ENCODE measurements around the gene PLCH2. TPM values are rescaled to one million over a fixed set of nuclear protein-coding genes. Genes with fewer than 3 reads are reported as not detected.

PLCH2 gene
- total RNA-seq, 1 experiment from 2014 or later: 0.20 TPM

DNA sequence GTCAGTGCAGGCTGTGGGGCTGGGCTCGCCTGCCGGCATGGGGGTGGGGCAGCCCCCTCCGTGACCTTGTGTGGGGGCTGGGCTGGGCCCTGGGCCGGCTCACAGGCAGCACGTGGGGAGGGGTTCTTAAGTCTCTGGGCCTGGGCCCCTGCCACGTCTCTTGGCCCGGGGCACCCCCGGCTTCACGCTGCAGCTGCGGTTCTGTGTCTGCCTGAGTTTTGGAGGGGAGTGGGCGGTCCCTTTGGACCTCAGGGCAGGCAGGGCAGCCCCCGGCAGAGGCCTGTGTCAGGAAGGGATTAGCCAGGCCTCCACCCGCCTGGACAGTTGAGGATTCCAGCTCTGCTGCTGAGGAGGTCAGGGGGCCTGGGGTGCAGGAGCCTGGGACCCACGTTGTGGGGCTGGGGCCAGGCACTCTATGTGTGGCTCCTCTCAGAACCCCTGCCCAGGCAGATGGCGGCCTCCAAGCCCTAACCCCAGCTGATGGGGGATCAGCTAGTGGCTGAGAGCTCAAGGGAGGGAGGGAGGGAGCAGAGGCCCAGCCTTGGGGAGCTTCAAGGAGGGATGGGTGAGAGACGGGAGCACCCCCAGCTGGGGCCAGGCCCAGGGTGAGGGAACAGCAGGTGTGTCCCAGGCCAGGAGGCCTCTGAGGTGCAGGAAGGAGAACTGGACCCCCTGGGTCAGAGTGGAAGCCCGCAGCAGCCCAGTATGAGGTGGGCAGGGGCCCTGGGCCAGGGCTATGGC is 1.8 kb upstream of the PLCH2 start:
- no peak for DNase-seq (ENCODE audit: low spot score)

DNA sequence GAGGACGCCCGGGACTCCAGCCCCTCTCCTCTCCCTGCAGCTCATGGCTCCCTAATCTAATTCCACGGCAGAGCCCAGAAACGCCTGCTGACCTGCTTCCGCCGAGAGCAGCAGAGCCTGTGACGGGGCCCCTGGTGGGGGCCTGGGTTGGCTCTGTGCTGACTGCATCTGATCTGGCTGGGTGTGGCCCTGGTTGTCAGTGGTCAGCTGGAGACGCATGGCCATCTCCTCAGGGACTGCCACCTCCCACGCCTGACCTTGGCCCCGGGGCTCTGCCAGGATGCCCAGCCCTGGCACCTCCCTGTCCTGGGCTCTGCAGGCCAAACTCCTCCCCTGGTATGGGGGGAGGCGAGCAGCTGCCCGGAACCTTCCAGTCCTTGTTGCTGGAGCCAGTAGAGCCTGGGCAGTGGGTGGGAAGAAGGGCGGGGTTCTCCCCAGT is 1.1 kb upstream of the PLCH2 start:
- in situ Hi-C loops (cut with HindIII; ENCODE audit: low sequenced_read_pairs): no loop called here
- no peak for DNase-seq (ENCODE audit: low spot score)

More for the DNA sequence above, 1.8 kb upstream of the PLCH2 start:
- in situ Hi-C loops (cut with HindIII; ENCODE audit: low sequenced_read_pairs): no loop called here

DNA sequence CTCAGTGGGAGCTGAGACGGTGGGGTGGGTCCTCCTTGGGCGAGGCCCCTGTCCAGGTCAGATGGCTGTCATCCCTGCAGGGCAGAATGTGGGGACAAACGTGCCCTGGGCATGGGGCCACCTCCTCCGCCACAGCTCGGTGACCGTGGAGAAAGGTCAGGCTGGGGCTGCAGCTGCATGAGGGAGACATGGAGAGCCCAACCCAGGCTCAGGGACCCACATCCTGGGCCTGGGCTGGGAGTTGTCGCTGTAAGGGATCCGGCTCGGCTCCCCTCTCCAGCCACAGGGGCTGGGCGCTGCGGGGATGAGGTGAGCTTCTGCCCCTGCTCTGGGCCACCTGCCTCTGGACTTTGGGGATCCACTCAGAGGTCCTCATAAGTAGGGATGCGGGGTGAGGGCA is 518 bp upstream of the PLCH2 start:
- in situ Hi-C loops (cut with HindIII; ENCODE audit: low sequenced_read_pairs): no loop called here
- DNase-seq (ENCODE audit: low spot score): no peak

DNA sequence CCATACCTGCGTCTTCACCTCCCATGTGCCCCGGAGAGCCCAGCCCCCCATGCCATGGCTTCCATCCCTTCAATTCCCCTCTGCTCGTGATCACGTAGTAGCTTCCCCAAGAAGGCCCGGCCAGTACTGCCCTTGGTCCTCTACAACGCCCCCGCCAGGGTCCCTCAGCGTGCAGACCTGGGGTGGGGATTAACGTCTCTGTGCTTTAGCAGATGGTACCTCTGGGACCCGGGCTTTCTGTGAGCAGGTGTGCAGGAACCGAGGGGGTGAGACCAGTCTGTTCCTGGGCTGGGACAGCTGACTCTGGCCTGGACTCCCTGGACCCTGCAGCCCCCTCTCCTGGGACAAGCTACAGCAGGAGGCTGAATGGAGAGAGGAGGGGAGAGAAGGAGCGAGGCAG is 1.2 kb downstream of the PLCH2 start:
- in situ Hi-C loops (cut with HindIII; ENCODE audit: low sequenced_read_pairs): no loop called here
- no peak for DNase-seq (ENCODE audit: low spot score)

DNA sequence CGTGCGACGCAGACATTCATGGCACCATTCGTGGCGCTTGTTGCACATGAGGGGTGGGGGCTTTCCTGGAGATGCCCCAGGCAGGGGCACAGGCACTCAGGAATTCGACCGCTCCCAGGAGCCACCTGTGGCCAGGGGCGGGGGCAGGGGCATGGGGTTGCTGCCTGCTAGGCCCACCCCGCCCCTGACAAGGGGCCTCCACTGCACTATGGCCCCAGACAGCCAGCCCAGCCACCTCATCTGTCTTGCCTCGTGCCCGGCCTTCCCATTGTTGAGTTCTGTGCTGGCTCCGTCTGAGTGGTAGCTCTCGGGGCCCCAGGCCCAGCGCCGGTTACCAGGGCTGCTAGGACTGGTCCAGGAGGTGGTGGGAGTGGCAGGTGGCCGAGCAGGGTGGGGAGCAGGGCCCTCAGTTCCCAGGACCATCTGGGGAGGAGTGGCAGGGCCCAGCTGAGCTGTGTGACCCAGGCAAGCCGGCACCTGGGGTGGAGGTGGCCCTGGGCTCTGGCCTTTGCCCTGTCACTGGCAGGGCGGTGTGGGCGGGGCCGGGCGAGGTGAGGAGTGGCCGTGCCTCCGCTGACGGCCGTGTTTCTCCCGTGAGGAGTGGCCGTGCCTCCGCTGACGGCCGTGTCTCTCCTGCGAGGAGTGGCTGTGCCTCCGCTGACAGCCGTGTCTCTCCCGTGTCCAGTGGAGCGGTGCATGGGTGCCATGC is 1.9 kb downstream of the PLCH2 start:
- DNase-seq (ENCODE audit: low spot score): no peak
- in situ Hi-C loops (cut with HindIII; ENCODE audit: low sequenced_read_pairs): no loop called here

DNA sequence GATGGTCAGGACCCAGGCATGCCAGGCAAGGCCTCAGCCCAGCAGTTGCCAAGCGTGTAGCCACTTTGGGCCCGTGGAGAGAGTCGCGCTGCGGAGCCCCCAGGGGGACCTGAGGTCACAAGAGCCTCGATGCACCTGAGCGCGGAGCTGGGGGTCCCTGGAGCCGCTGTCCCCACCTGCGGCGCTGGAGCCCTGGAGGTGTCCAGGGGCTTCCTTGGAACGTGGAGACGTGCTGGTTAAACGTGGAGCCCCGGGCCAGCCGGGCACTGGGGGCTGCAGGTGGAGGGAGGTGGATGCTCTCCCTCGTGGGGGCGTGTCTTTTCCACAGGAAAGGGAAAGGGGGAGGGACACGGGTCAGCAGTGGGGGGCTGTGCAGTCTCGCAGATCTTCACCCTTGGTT is 3.1 kb downstream of the PLCH2 start:
- DNase-seq (ENCODE audit: low spot score): no peak
- in situ Hi-C loops (cut with HindIII; ENCODE audit: low sequenced_read_pairs): no loop called here

DNA sequence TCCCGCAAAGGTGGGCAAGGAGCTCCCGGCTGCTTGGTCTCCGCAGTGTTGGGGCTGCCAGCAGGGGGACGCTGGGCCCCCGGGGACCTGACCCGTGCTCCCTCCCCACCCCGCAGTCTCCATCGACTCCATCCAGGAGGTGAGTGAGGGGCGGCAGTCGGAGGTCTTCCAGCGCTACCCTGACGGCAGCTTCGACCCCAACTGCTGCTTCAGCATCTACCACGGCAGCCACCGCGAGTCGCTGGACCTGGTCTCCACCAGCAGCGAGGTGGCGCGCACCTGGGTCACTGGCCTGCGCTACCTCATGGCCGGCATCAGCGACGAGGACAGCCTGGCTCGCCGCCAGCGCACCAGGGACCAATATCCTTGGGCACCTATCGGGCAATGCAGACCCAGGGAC is 3.5 kb downstream of the PLCH2 start:
- in situ Hi-C loops (cut with HindIII; ENCODE audit: low sequenced_read_pairs): no loop called here
- DNase-seq (ENCODE audit: low spot score): no peak

DNA sequence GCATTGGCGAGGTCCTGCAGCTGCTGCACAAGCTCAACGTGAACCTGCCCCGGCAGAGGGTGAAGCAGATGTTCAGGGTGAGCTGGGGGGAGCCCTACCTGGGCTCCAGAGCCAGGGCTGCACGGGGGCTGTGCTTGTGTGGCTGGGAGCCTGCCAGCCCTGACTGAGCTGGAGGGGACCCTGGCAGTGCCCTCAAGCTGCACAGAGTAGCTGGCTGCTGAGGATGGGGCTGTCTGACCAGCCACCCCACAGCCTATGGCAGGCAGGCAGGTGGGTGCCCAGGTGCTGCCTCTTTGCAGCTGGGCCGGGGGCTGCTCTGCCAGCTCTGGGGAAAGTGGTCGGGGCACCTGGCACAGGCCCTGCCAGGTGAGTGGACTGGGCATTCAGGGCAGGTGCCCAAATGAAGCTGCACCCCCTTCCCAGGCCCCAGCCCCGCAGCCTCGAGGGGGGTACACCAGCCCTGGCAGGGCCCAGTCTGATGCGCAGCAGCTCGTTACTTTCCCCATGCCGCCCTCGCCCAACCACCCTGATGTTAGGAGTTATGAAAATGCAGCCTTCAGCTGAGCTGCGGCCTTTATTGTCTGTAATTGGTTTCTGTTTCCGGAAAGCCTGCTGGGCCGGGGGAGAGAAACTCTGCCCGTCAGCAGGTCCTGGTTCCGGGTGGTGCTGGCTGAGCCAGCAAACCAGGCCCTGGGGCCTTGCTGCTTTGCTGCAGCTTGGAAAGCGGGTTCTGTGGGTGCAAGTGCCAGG is 4.3 kb downstream of the PLCH2 start:
- in situ Hi-C loops (cut with HindIII; ENCODE audit: low sequenced_read_pairs): no loop called here
- no peak for DNase-seq (ENCODE audit: low spot score)

DNA sequence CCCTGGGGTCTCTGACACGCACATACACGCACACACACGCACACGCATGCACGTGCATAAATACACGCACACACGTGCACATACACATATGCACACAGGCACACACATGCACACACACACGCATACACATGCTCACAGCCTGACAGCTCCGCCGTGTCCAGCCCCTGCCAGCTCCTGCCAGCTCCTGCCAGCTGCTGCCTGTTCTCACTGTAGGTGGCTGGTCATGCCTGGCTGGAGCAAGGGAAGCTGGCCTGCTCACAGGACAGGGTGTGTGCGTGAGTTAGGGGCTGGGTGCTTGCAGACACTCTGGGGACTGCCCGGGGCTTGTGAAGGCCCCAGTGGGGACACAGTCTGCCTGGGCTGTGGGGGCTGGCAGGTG is 4.9 kb downstream of the PLCH2 start:
- in situ Hi-C loops (cut with HindIII; ENCODE audit: low sequenced_read_pairs): no loop called here
- no peak for DNase-seq (ENCODE audit: low spot score)

DNA sequence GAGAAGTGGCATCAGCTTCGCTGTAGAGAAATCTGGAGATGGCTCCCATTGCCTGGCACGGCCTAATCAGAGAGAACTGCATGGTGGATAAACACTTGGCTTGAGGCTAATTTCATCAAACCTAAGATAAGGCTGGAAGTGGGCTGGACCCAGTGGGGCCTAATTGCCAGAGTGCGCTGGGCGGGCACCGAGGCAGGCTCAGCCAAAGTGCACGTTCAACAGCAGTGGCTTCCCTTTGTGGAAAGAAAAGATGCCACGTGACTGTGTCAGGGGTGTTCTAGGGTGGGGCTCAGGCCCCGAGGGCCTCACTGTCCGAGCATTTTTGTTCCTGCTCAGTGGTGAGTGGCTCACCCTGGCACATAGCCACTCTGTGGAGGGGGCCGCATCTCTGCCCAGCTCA is 5.8 kb downstream of the PLCH2 start:
- no peak for DNase-seq (ENCODE audit: low spot score)
- in situ Hi-C loops (cut with HindIII; ENCODE audit: low sequenced_read_pairs): no loop called here

DNA sequence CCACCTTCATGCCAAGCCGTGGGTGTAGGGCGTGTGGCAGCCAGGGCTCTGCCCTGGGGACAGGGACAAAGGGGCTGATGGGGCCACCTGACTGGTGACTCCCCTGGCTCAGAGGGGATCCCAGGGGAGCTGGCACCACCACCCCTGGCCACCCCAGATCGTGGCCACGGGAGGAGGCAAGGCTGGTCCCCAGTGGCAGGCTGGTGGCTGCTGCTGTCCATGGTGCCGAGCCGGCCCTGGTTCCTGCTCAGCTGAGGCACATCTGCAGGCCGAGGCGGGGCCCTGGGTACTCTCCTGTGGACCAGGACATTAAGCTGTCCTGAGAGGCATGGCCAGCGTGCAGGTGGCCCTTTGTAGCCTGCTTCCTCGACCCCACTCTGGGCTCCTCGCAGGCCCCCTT is 6.5 kb downstream of the PLCH2 start:
- in situ Hi-C loops (cut with HindIII; ENCODE audit: low sequenced_read_pairs): no loop called here
- DNase-seq (ENCODE audit: low spot score): no peak

DNA sequence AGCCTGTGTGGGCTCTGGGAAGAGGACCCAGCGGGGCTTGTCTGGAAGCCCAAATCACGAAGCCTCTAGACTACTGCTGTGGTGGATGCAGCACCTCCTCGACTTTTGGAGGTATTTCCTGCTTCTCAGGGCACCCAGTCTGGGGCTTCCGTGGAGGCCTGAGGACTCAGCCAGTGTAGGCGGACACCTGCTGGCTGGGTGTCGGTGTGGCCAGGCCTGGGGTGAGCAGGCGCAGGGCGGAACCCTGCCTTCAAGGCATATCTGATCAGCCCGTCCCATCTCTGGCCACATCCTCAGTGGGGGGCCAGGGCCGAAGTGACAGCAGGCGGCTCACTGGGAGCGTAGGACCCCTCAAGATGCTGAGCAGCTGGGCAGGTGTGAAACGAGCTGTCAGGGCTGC is 6.9 kb downstream of the PLCH2 start:
- in situ Hi-C loops (cut with HindIII; ENCODE audit: low sequenced_read_pairs): no loop called here

DNA sequence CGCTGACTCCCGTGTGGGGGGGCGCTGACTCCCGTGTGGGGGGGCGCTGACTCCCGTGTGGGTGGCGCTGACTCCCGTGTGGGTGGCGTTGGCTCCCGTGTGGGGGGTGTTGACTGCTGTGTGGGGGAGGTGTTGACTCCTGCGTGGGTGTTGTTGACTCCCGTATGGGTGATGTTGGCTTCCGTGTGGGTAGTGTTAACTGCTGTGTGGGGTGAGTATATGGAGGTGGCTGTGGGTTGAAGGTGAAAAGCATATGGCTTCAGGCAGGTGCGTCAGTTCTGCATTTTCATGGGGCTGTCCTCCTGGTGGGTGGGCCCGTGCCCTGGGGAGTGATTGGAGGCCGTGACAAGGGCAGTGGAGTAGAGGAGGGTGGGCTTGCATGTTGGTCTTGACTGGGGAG is 7.9 kb downstream of the PLCH2 start:
- in situ Hi-C loops (cut with HindIII; ENCODE audit: low sequenced_read_pairs): no loop called here

More for the DNA sequence above, 6.9 kb downstream of the PLCH2 start:
- no peak for DNase-seq (ENCODE audit: low spot score)

DNA sequence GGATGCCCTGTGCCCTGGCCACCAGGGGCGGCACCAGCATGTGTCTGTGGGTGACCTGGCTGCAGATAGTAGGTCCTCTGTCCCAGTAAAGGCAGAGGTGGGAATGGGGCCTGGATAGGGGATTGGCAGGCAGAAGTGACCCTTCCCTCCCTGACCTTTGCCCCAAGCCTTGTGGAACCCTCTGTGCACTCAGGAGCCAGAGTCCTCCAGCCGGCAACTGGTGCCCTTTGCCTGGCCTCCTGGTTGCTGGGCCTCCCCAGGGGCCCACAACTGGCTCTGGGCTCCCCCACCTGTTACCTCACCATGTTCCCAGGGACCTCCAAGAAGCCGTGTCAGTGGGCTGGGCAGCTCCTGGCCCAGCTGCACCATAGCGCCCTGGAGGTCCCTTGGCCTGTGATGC is 10.0 kb downstream of the PLCH2 start:
- no peak for DNase-seq (ENCODE audit: low spot score)
- in situ Hi-C loops (cut with HindIII; ENCODE audit: low sequenced_read_pairs): no loop called here

More for the DNA sequence above, 7.9 kb downstream of the PLCH2 start:
- DNase-seq (ENCODE audit: low spot score): no peak

DNA sequence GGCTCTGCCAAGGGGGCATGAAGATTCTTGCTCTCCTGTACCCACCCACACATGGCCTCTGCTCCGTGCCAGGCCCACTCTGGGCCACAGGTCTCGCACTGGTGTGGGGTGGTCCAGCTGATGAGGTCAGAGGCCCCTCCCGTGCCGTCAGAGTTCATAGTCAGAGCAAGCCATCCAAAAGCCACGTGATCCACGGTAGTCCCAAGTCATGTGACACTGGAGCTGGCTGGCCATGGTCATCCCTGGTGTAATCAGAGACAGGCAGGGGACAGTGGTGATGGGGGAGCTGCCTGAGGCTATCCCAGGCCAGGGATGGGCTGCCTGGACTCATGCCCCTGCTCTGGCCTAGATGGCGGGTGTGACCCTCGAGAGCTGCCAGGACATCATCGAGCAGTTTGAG is 10.5 kb downstream of the PLCH2 start:
- DNase-seq (ENCODE audit: low spot score): no peak
- in situ Hi-C loops (cut with HindIII; ENCODE audit: low sequenced_read_pairs): no loop called here

DNA sequence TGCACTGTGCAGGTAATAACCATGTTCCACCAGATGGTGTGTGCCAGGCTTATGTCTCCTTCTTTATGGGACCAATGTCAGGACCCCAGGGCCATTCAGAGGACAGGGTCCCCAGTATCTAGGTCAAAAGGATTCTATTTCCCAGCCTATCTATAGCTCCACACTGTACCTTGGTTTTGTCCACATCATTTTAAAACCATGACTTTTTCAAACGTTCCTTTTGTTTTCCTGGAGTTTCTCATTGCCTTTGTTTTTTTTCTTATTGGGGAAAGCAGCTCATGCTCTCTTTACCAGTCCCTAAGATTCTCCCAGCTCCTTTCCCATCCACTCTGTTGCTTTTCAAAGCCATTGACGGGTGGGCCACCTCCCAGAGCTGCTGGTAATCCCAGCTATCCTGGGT is 12.6 kb downstream of the PLCH2 start:
- in situ Hi-C loops (cut with HindIII; ENCODE audit: low sequenced_read_pairs): no loop called here

DNA sequence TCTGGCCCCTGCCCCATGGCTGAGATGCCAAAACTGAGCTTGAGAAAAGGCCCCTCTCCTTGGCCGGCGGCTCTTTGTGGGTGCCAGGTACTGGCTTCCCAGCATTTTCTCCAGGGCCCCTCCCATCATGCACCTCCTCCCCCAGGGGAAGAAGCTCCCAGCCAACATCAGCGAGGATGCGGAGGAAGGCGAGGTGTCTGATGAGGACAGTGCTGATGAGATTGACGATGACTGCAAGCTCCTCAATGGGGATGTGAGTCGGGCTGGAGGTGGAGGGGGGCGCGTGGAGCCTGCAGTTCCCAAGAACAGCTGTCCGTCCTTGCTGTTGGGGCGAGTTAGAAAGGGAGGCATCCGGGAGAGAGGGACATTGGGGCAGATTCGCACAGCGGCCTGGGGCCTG is 13.5 kb downstream of the PLCH2 start:
- no peak for DNase-seq (ENCODE audit: low spot score)
- in situ Hi-C loops (cut with HindIII; ENCODE audit: low sequenced_read_pairs): no loop called here

More for the DNA sequence above, 12.6 kb downstream of the PLCH2 start:
- DNase-seq (ENCODE audit: low spot score): no peak

DNA sequence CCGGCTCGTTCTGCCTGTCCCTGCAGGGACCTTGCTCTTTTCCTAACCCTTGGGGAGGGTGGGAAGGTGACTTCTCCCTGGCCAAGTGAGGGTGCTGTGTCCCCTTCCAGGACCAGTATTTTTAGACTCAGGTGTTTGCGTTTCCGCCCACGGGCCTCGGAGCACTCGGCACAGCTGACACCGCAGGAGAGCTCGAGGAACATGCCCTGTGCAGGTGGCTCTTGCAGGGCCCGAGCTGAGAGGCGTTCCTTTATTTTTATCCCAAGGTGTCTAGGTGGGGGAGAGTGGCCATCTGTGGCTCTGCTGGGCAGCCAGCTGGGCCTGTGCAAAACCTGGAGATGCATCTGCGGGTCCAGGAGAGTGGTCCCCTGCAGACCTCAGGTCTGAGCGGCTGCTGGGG is 16.0 kb downstream of the PLCH2 start:
- in situ Hi-C loops (cut with HindIII; ENCODE audit: low sequenced_read_pairs): no loop called here
- peak; percentile 85 for DNase-seq (ENCODE audit: low spot score)

DNA sequence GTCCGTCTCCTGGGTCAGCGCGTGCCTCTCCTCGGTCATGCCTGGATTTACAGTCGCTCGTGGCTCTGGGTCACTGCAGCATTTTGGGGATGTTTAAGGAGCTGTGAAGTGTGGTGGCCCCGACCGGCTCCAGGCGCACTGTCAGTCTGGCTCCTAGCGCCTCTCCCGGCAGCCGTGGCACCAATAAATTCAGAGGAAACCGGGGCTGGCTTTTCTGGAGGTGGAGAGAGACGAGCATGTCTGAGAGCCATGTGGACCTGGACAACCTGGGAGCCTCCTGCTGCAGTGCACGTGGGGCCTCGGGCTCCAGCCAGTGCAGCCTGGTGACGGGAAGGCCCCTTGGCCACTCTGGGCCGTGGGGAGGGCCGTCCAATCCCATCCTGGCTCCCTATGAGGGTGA is 17.1 kb downstream of the PLCH2 start:
- peak; percentile 58 for DNase-seq (ENCODE audit: low spot score)
- in situ Hi-C loops (cut with HindIII; ENCODE audit: low sequenced_read_pairs): no loop called here

DNA sequence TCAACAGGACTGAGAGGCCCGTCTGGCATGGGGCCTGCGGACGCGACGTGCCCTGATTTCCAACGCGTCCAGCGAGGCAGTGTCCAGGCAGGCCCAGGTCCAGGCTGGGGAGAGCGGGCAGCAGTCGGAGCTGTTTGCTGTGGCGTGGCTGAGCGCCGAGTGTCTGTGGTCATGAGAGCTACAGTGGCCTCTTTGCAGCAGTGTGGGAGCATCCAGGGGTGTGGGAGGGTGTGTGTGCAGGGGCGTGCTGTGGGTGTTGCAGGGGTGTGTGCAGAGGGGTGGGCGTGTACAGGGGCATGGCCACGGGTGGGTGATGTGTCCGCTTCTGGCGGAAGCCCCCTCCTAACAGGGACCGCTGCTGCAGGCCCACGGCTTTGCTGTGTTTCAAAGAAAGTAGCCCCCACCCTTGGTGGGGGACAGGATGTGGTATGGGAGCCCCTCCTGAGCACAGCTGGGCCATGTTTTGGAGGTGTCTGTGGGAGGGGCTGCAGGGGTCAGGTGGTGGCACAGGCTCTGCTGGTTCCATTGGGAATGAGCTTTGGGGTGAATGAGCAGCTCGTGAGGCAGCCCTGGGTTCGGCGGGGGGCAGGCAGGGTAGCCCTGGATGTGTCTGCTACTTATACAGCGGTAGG is 17.7 kb downstream of the PLCH2 start:
- peak; percentile 76 for DNase-seq (ENCODE audit: low spot score)
- in situ Hi-C loops (cut with HindIII; ENCODE audit: low sequenced_read_pairs): no loop called here

All from G401 (cell line).